Stimulated activated CD8-positive, alpha-beta memory T cell treated with anti-CD3 and anti-CD28 coated beads, Interleukin-7, amount 100 ng/mL, for 4 hours (primary cell): ENCODE data around the gene PDE4B.
"Not testable (repeated sequence)": the region's sequence is repeated elsewhere in the genome, so short reads cannot be mapped to it uniquely, and the experiment has no call there.

Experiments used
- DNase-seq, 2 donors: peaks; one replicate each; pipeline ENCODE4 v3.0.0-alpha.2; 2020; ENCODE audit warnings: low read depth in 2 of 2

PDE4B gene

DNA sequence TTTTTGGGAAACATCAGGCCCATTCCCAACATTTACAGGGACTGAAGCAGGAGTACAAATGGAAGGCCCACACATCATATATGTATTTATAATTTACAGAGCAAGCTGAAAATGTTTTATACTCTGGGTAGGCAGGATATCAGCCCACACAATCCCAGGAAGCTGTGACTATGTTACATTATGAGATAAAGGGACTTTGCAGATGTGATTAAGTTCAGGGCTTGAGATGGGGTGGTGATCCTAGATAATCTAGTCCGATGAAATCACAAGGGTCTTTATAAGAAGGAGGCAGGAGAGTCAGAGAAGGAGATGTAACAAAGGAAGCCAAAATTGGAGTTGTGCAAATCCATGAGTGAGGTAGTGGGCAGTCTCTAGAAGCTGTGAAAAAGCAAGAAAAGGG, 160.5 kb downstream of the PDE4B start:
- DNase-seq = no peak

GRCh38 chr1:65955071-65955470, 162.4 kb downstream of the PDE4B start:
- no peak for DNase-seq

GRCh38 chr1:65955503-65955902, 162.8 kb downstream of the PDE4B start:
- DNase-seq = no peak

- DNase-seq = no peak
These were observed 166.1 kb downstream of the PDE4B start for GRCh38 chr1:65958561-65959350.

DNA sequence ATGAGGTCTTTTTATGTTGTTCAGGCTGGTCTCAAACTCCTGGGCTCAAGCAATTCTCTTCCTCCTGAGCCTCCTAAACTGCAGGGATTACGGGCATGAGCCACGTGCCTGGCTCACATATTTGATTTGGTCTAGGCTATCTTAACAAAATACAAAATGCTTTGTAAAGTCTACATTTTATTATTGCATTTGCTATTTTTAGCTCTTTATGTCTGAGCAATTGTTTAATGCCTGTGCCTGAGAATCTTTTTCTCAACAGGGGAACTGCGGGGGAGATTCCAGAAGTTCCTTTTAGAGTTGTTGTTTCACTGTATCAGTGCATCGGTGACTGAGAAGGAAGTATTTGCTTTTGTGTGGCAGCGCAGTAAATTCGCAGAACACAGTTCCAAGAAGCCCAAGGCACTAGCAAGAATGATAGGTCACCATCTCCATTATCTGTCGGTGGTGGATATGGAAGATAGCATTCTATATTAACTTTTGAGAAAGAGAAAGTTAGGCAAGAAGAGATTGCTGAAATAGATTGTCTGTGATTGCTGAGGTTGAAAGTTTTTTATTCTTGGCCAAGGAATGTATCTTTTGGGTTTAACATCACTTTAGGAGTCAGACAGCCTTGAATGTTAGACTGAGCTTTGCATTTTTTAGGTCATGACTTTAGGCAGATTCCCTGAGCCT, 167.3 kb downstream of the PDE4B start:
- no peak for DNase-seq

DNA sequence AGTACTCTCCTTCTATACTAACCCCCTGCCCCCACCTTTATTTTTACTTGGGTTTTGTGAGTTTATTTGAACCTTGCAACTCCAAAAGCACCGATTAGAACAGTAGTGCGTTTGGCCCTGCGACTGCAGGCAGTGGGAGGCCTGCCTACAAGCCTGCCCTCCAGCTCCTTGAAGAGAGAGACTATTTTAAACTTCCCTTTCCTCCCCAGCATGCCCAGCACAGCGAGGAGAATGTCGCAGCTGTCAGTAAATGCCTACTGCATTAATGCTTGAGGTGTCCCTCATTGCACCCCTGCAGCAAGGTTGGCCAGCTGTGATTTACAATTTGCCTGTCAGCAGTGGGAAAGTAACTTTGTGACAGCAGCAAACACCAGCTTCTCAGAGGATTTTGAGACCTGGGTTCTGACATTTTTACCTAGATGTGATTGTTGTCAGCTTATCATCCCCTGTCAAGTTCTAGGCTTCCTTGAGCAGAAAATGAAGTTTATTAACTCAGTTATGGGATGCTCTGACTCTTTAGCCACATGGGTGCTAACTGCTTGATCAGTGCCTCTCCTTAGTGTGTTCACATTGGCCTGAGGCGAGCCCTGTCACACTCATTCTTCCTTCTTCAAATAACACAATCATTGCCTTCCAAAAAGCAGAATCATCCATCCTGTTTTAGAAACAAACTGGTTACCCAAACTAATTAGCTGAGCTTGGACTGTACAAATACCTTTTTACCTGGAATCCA, 170.6 kb downstream of the PDE4B start:
- no peak for DNase-seq

- no peak for DNase-seq
These were observed 171.4 kb downstream of the PDE4B start for GRCh38 chr1:65964123-65964522.

GRCh38 chr1:65965112-65965996, 172.7 kb downstream of the PDE4B start:
- no peak for DNase-seq

DNA sequence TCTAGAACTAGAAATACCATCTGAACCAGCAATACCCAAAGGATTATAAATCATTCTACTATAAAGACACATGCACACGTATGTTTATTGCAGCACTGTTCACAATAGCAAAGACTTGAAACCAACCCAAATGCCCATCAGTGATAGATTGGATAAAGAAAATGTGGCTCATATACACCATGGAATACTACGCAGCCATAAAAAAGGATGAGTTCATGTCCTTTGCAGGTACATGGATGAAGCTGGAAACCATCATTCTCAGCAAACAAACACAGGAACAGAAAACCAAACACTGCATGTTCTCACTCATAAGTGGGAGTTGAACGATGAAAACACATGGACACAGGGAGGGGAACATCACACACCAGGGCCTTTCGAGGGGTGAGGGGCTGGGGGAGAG, 174.8 kb downstream of the PDE4B start:
- DNase-seq = not testable (repeated sequence)

GRCh38 chr1:65971547-65971946, 178.9 kb downstream of the PDE4B start:
- no peak for DNase-seq

DNA sequence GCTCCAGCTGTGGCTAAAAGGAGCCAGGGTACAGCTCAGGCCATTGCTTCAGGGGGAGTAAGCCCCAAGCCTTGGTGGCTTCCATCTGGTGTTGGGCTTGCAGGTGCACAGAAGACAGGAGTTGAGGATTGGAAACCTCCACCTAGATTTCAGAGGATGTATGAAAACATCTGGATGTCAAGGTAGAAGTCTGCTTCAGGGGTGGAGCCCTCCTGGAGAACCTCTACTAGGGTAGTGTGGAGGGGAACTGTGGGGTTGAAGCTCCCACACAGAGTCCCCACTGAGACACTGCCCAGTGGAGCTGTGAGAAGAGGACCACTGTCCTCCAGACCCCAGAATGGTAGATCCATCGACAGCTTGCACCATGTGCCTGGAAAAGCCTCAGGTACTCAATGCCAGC, 183.0 kb downstream of the PDE4B start:
- DNase-seq = no peak

- DNase-seq = no peak
These were observed 186.7 kb downstream of the PDE4B start for GRCh38 chr1:65979136-65980044.

GRCh38 chr1:65980237-65980636, 187.5 kb downstream of the PDE4B start:
- no peak for DNase-seq

DNA sequence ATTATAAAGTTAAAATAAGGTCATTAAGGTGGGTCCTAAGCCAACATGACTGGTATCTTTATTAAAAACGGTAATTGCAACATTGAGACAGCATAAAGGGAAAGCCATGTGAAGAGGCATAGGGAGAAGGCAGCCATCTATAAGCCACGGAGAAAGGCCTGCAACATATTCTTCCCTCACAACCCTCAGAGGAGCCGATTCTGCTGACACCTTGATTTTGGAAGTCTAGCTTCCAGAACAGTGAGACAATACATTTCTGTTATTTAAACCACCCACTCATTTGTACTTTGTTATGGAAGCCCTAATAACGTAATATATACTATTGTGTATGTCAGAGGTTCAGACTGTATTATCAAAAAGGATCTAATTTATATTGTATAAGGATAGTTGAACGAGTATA, 190.8 kb downstream of the PDE4B start:
- DNase-seq = no peak

GRCh38 chr1:65985393-65986066, 192.8 kb downstream of the PDE4B start:
- DNase-seq = no peak

DNA sequence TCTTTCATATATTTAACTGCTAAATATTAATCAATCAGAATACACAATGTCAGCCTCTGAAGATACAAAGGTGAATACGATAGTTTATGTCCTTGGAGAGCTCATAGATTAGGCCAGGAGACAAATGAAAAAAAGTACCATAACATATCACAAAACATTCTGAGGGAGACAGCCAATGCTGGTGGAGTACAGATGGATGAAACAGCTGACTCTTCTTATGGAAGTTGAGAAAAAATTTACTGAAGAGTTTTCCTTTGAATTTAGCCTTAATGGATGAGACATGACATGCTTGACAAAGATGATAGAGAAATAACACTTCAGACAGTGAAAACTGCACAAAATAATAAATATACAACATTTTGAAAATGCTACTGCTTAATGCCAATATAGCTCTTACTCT, 193.5 kb downstream of the PDE4B start:
- no peak for DNase-seq

DNA sequence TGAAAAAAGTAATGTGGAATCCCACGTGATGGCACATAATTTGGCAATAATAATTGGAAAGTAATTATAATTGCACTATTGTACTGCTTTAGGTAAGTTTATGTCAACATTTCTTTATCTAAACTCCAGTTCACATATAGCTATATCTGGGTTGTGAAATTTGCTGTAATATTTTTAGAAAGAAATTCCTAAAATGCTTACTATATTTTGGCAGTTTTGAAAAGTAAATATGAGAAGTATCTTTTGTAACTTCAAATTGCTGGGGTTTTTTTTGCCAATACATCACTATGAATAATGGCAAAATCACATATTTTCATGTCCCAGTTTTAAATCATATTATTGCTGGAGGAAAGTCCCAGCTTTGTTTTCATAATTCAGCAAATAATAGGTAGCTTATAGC, 197.5 kb downstream of the PDE4B start:
- DNase-seq = no peak

DNA sequence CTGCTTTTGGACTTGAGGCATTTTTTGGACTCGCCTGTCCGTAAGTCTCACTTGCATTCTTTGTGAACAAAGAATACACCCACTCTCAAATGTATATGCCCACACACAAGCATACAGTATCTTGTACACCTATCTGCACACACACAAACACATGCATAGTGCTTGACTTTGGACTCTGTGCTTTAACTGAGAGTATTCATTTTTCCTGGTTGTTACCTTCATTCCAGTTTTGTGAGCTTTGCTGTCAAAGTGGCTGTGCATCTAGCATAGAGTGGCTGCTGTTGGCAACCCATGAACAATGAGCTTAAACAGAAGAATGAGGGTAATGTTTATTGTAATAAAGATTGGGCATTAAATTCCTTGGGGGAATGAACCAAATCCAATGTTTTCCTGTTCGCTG, 199.0 kb downstream of the PDE4B start:
- no peak for DNase-seq

DNA sequence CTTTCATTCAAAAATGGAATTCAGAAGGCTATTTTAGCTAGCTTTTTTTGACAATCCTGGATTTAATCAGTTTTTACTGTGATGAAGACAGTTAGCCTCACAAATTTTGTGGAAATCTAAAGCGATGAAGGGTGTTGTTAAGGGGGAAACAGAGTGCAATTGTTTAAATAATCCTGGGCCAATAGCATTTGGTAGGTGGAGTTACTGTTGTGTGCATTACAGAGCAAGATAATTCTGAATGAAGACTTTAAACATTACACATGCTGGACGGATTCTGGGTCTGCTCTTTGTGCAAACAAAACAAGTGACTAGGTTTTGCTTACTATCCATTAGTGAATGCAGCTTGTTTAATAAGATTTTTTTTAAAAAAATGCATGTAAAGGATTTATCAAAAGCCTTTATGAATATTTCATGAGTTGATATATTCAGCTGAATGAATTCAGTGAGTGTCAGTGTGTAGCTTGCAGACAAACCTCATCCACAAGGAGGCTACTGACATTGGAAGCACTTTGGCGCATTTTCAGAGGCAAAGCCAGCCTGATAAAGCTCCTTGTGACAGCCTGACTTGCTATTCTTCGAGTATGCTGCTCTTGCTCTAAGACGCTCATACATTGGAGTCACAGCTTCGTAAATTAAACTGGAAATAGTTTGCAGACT, 199.6 kb downstream of the PDE4B start:
- DNase-seq = no peak

- no peak for DNase-seq
These were observed 200.2 kb downstream of the PDE4B start for GRCh38 chr1:65992831-65993271.
